Small intestine (tissue), 7 donors: ENCODE data around the gene CDC5L. TPM values are rescaled to one million over a fixed set of nuclear protein-coding genes. Genes with fewer than 3 reads are reported as not detected.

Source experiments
- DNase-seq, 2 donors: peaks; one replicate each; pipeline versions ENCODE4 v3.0.0 to v3.0.0-alpha.2; 2013
- FAIRE-seq: peaks from 2 replicates; lab custom pipeline; 2012; peaks lifted over from hg19 to GRCh38; lab: Jason Lieb, UNC
- H3K27ac ChIP-seq, 3 donors: one replicate each; pipeline ENCODE4 v1.5.1; 2013; ENCODE audit warnings: low read length in 2 of 3, mild to moderate bottlenecking in 2 of 3, control low read depth in 1 of 3, inconsistent platforms in 1 of 3, low read depth in 1 of 3, moderate library complexity in 1 of 3
- H3K27me3 ChIP-seq, 3 donors: one replicate each; pipeline ENCODE4 v1.6.1; 2013; ENCODE audit warnings: low read length in 3 of 3, inconsistent platforms in 1 of 3; ENCODE audit not compliant: control insufficient read depth in 3 of 3, insufficient read depth in 3 of 3
- H3K36me3 ChIP-seq, 3 donors: one replicate each; pipeline ENCODE4 v1.6.1; 2013; ENCODE audit warnings: low read length in 3 of 3, inconsistent platforms in 1 of 3, low read depth in 1 of 3, mild to moderate bottlenecking in 1 of 3, moderate library complexity in 1 of 3; ENCODE audit not compliant: control insufficient read depth in 3 of 3, insufficient read depth in 2 of 3
- H3K4me1 ChIP-seq, 3 donors: one replicate each; pipeline ENCODE4 v1.6.1; 2013; ENCODE audit warnings: low read length in 2 of 3, inconsistent platforms in 1 of 3, low read depth in 1 of 3, mild to moderate bottlenecking in 1 of 3, moderate library complexity in 1 of 3; ENCODE audit not compliant: control insufficient read depth in 3 of 3, insufficient read depth in 2 of 3
- H3K4me3 ChIP-seq, 3 donors: one replicate each; pipeline ENCODE4 v1.5.1; 2013; ENCODE audit warnings: low read length in 3 of 3, control low read depth in 1 of 3, inconsistent platforms in 1 of 3, low read depth in 1 of 3, mild to moderate bottlenecking in 1 of 3, moderate library complexity in 1 of 3
- H3K9me3 ChIP-seq, 2 donors: one replicate each; pipeline ENCODE4 v1.6.1; 2013; ENCODE audit warnings: low read depth in 1 of 2, low read length in 1 of 2; ENCODE audit not compliant: control insufficient read depth in 2 of 2, insufficient read depth in 1 of 2
- WGBS, 3 donors: extraction: QIAGEN DNeasy Blood & Tissue Kit; methylation state at CpG; one replicate each; pipeline ENCODE4 v1.1.7; 2013; 5-methylcytosine and 5-hydroxymethylcytosine counted together
- polyA plus RNA-seq, 4 donors: library from polyadenylated mRNA; stranded (reverse) in 3 of 4; unstranded in 1 of 4; fragments of 200-250 nt in 3 of 4; fragments of 120-200 nt in 1 of 4; gene quantifications; one replicate each; pipeline versions ENCODE4 v1.2.1 to v1.2.3, GENCODE V29; 2013
- donor health status: healthy with polysubstance abuse.
- donor health status: control.
- donor health status: control.
- donor health status: Bipolar disorder and iron deficiency.
- donor health status: healthy.

The CDC5L gene
- polyA plus RNA-seq, 4 donors, result 8.6 to 21.2 (median 9.7) TPM

GRCh38 chr6:44359973-44360372, 27.5 kb upstream of the CDC5L start:
- FAIRE-seq (no peak), DNase-seq (no peak)
- Histone ChIP-seq H3K36me3 (no peaks in the 10 kb centered on the region), H3K4me1 (no peaks in the 10 kb centered on the region), H3K27ac (no peak overlapping the region), H3K4me3 (no peak overlapping the region), H3K9me3 (peaks cover 0 to 4% of the 10 kb centered on the region in 2 donors), H3K27me3 (peaks cover 0 to 11% (median 0%) of the 10 kb centered on the region in 3 donors)
- WGBS, 3 donors, result 77 to 84% (median 83%) methylated on average over 3 of the region's 3 CpGs

GRCh38 chr6:44361947-44362346, 25.6 kb upstream of the CDC5L start:
- no peak for FAIRE-seq
- Histone ChIP-seq H3K27me3 (peaks cover 0 to 5% (median 0%) of the 10 kb centered on the region in 3 donors), H3K36me3 (no peaks in the 10 kb centered on the region), H3K27ac (no peak overlapping the region), H3K9me3 (no peaks in the 10 kb centered on the region), H3K4me3 (no peak overlapping the region), H3K4me1 (no peaks in the 10 kb centered on the region)
- WGBS, 3 donors, result 73 to 84% (median 81%) methylated on average over 6 of the region's 6 CpGs
- DNase-seq, result no peak

GRCh38 chr6:44363377-44363926, 24.1 kb upstream of the CDC5L start:
- H3K36me3 ChIP-seq, result no peaks in the 10 kb centered on the region
- no peak for DNase-seq
- no peaks in the 10 kb centered on the region for H3K4me1 ChIP-seq
- WGBS, 3 donors, result 91 to 96% (median 96%) methylated on average over 3 of the region's 3 CpGs
- H3K4me3 ChIP-seq, result no peak overlapping the region
- FAIRE-seq, result no peak
- H3K27ac ChIP-seq, result no peak overlapping the region
- no peaks in the 10 kb centered on the region for H3K9me3 ChIP-seq
- peaks cover 0 to 10% (median 2%) of the 10 kb centered on the region in 3 donors for H3K27me3 ChIP-seq

GRCh38 chr6:44366781-44367180, 20.7 kb upstream of the CDC5L start:
- no peak for DNase-seq
- H3K27me3 ChIP-seq, result peaks cover 0 to 7% (median 2%) of the 10 kb centered on the region in 3 donors
- H3K27ac ChIP-seq, result no peak overlapping the region
- no peaks in the 10 kb centered on the region for H3K9me3 ChIP-seq
- no peak overlapping the region for H3K4me3 ChIP-seq
- WGBS, 3 donors, result 65 to 87% (median 80%) methylated on average over 3 of the region's 3 CpGs
- no peaks in the 10 kb centered on the region for H3K4me1 ChIP-seq
- FAIRE-seq, result no peak
- H3K36me3 ChIP-seq, result no peaks in the 10 kb centered on the region

GRCh38 chr6:44367681-44368080, 19.8 kb upstream of the CDC5L start:
- Histone ChIP-seq H3K36me3 (no peaks in the 10 kb centered on the region), H3K27me3 (peaks cover 0 to 5% (median 2%) of the 10 kb centered on the region in 3 donors), H3K27ac (no peak overlapping the region), H3K9me3 (no peaks in the 10 kb centered on the region), H3K4me3 (no peak overlapping the region), H3K4me1 (no peaks in the 10 kb centered on the region)
- FAIRE-seq, result no peak
- 47 to 52% (median 48%) methylated on average over 2 of the region's 2 CpGs for WGBS, 3 donors
- DNase-seq, result no peak

- no peaks in the 10 kb centered on the region for H3K4me1 ChIP-seq
- no peak for FAIRE-seq
- no peaks in the 10 kb centered on the region for H3K36me3 ChIP-seq
- H3K9me3 ChIP-seq, result no peaks in the 10 kb centered on the region
- peaks cover 0 to 2% (median 2%) of the 10 kb centered on the region in 3 donors for H3K27me3 ChIP-seq
- DNase-seq, result no peak
- H3K4me3 ChIP-seq, result no peak overlapping the region
- WGBS, 3 donors, result 69 to 87% (median 79%) methylated on average over 3 of the region's 3 CpGs
- H3K27ac ChIP-seq, result no peak overlapping the region
Observed at GRCh38 chr6:44373051-44373450, 14.5 kb upstream of the CDC5L start.

- Histone ChIP-seq H3K9me3 (no peaks in the 10 kb centered on the region), H3K36me3 (no peaks in the 10 kb centered on the region), H3K4me3 (no peak overlapping the region), H3K27me3 (peaks cover 0 to 2% (median 2%) of the 10 kb centered on the region in 3 donors), H3K27ac (no peak overlapping the region), H3K4me1 (no peaks in the 10 kb centered on the region)
- FAIRE-seq (no peak), DNase-seq (no peak)
- WGBS, 3 donors, result 44 to 55% (median 53%) methylated on average over 2 of the region's 2 CpGs
Observed at GRCh38 chr6:44373787-44374186, 13.7 kb upstream of the CDC5L start.

GRCh38 chr6:44375071-44375470, 12.4 kb upstream of the CDC5L start:
- Histone ChIP-seq H3K36me3 (no peaks in the 10 kb centered on the region), H3K9me3 (no peaks in the 10 kb centered on the region), H3K27me3 (peaks cover 0 to 5% (median 2%) of the 10 kb centered on the region in 3 donors), H3K27ac (no peak overlapping the region), H3K4me3 (no peak overlapping the region), H3K4me1 (no peaks in the 10 kb centered on the region)
- FAIRE-seq, result no peak
- DNase-seq, result no peak
- 85 to 94% (median 87%) methylated on average over 3 of the region's 3 CpGs for WGBS, 3 donors

- FAIRE-seq (no peak), DNase-seq (no peak)
- H3K27me3 ChIP-seq, result peaks cover 0 to 5% (median 2%) of the 10 kb centered on the region in 3 donors
- no peak overlapping the region for H3K4me3 ChIP-seq
- no peaks in the 10 kb centered on the region for H3K36me3 ChIP-seq
- no peaks in the 10 kb centered on the region for H3K9me3 ChIP-seq
- 86 to 91% (median 86%) methylated on average over 3 of the region's 3 CpGs for WGBS, 3 donors
- no peak overlapping the region for H3K27ac ChIP-seq
- no peaks in the 10 kb centered on the region for H3K4me1 ChIP-seq
Observed at GRCh38 chr6:44377484-44377883, 10.0 kb upstream of the CDC5L start.
